ENCODE results near the gene PCP2.

PCP2 gene

DNA sequence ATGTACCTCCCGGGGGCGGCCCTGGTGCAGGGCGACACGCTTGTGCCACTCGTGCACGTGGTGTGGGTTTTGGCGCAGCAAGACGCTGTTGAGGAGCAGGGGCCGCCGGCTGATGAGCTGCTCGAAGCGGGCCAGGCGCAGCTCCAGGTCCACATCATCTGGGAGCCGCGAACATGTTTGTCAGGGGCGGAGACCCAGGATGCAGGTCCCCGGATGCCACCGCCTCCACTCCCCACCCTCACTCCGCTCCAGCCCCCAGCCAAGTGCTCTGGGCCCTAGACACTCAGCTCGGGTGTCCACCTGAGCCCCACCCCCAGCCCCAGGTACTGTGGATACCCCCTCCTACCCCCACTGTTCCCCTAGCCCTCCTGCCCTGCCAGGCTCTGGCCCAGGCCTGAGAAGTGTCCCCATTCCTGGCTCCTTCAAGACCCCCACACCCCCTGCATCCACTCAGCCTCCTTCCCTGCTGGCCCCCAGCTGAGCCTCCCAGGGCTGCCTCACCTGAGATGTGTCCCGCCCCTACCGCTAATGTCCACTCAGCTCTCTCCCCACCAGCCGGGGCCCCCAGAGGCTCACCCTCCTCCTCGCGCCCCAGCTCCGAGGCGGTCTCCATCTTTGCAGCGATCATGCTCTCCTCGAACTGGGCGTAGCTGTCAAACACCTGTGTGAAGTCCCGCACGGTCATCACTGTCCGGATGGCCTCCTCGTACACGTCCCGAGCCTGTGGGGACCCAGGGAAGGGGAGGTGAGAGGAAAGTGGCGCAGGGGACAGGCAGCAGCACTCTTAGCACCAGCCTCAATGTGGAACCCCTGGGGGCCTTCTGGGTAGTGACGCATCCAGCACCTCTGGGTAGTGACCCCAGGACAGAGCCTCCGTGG is 9.6 kb downstream of the PCP2 start:
- Histone ChIP-seq H3K4me1 (peaks cover 11 to 14% (median 13%) of the 10 kb centered on the region in 10 experiments), H3K4me2 (no peak overlapping the region), H3K27me3 (no peaks in the 10 kb centered on the region), H3K27ac (no peak overlapping the region), H3K36me3 (peaks cover 64 to 91% (median 81%) of the 10 kb centered on the region in 11 experiments), H3K9me3 (replicated peaks in 1 of 11) (no peaks in the 10 kb centered on the region), H3K4me3 (no peak overlapping the region), H3K9ac (no peak overlapping the region), H4K20me1 (peaks cover 0 to 92% (median 42%) of the 10 kb centered on the region in 11 experiments; a peak in 18 of 22 replicates)
- TF ChIP-seq Cebpa-rat (IDR thresholded peaks at IDR 0.05): no peak

DNA sequence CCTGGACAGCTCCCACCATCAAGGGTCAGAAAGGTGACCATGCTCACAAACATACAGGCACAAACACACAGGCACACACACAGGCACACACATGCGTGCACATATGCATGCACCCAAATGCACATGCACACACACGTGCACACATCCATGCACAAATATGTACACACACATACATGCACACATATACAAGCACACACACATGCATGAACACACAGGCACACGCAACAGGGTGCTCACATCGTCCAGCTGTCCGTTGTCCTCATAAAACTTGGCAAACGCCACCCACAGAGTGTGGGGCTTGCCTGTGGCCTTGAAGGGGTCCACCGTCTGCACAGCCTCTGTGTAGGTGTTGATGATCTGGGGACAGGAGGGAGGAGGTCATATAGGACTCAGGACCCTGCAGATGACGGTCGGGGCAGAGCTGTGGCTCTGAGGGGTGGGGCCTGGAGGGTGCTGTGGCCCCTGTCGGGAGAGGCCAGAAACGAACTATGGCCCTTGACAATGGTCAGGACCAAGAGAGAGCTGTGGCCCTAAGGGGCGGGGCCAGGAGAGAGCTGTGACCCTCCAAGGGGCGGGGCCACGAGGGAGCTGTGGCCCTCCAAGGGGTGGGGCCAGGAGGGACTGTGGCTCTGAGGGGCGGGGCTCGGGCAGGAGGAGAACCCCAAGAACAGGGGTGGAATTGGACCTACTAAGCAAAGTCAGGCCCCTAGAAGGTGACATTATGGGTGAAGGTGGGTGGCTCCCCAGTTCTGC is 10.4 kb downstream of the PCP2 start:
- peaks cover 64 to 99% (median 89%) of the 10 kb centered on the region in 11 experiments for H3K36me3 ChIP-seq

DNA sequence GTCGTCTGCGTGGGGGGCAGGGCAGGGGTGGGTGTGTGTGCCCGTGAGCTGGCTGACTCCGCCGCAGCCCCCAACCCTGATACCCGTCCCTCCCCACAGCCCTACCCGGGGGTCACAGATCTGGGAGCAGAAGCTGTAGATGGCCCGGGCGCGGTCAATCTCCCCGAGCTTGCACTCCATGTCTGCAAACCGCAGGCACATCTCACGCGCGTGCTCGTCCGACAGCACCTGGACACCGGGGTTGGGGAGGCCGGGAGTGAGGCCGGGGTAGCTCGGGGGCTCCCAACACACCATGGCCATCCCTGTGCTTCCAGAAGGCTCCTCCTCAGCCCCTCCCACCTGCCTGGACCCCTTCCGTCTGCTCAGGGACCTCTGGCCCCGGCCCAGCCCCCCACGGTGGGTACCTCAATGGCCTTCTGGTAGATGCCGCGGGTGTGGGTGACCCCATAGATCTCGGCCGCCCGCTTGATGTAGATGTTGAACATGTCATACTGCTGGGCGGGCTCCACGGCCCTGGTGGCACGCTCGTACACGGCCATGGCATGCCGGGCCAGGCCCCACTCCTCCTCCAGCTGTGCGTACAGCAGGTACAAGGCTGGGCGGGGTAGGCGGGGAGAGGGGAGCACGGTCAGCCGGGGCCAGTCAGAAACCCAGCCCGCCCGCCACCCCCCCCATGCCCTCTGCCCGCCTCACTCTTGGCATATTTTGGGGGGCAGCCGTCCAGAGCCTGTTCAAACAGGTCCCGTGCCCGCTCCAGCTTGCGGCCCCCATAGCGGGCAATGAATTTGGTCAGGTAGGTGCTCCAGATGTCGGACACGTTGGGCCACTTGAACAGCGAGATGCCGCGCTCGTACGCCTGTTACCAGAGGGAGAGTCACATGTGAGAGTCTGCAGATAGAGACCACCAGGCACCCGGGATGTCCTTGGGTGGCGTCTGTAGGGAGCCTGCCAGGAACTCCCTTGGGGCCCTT is 12.8 kb downstream of the PCP2 start:
- Histone ChIP-seq H3K9me3 (replicated peaks in 1 of 11) (no peaks in the 10 kb centered on the region), H4K20me1 (peaks cover 0 to 90% (median 24%) of the 10 kb centered on the region in 11 experiments; a peak in 14 of 22 replicates), H3K4me3 (no peak overlapping the region), H3K27me3 (no peaks in the 10 kb centered on the region), H3K4me2 (no peak overlapping the region), H3K9ac (no peak overlapping the region), H3K27ac (no peak overlapping the region), H3K4me1 (peaks cover 0 to 8% (median 0%) of the 10 kb centered on the region in 10 experiments; a peak in 2 of 20 replicates), H3K36me3 (peaks cover 48 to 89% (median 79%) of the 10 kb centered on the region in 11 experiments)
- TF ChIP-seq Cebpa-rat (IDR thresholded peaks at IDR 0.05): no peak

More for the DNA sequence above, 10.4 kb downstream of the PCP2 start:
- Histone ChIP-seq H3K9ac (no peak overlapping the region), H3K9me3 (replicated peaks in 1 of 11) (no peaks in the 10 kb centered on the region), H3K27me3 (no peaks in the 10 kb centered on the region), H3K4me3 (no peak overlapping the region), H3K27ac (no peak overlapping the region), H4K20me1 (peaks cover 0 to 96% (median 44%) of the 10 kb centered on the region in 11 experiments; a peak in 18 of 22 replicates), H3K4me1 (peaks cover 3 to 8% (median 6%) of the 10 kb centered on the region in 10 experiments), H3K4me2 (no peak overlapping the region)
- TF ChIP-seq Cebpa-rat (IDR thresholded peaks at IDR 0.05): no peak

DNA sequence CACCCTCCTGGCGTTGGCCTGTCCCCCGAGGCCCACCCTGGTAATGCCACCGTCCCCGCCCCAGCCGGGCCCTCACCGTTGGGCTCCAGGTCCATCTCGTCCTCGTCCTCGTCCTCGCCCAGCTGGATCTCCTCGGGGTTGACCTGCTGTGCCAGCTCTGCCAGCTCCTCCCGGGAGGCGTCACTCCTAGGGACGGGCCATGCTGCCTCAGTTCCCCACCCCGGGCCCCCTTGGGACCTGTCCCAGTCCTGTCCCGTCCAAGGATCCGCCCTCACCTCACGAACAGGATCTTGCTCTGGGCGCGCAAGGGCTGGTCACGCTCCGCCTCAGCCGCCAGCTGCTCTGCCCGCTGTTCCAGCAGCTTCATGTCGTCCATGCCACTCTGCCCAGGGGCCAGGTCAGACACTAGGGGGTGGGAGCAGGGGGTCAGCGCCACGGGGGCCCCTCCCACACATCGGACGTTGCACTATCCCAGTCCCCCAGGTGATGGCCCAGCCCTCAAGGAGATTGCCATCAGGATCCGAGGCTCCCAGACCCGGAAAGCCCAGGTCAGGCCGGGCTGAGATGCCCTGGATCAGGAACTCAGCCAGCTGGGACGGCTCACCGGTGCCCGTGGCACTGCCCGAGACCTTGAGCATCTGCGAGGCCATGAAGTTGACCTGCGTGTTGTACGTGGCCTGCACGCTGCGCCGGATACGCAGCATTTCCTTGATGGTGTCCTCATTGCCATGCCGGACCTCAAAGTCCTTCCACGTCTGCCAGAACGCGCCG is 13.7 kb downstream of the PCP2 start:
- Histone ChIP-seq H3K4me1 (peaks cover 0 to 8% (median 0%) of the 10 kb centered on the region in 10 experiments; a peak in 2 of 20 replicates), H4K20me1 (peaks cover 0 to 81% (median 22%) of the 10 kb centered on the region in 11 experiments; a peak in 10 of 22 replicates), H3K9me3 (replicated peaks in 1 of 11) (no peaks in the 10 kb centered on the region), H3K27me3 (no peaks in the 10 kb centered on the region), H3K4me2 (no peak overlapping the region), H3K4me3 (no peak overlapping the region), H3K36me3 (peaks cover 39 to 80% (median 70%) of the 10 kb centered on the region in 11 experiments), H3K9ac (no peak overlapping the region), H3K27ac (no peak overlapping the region)
- TF ChIP-seq Cebpa-rat (IDR thresholded peaks at IDR 0.05): no peak

DNA sequence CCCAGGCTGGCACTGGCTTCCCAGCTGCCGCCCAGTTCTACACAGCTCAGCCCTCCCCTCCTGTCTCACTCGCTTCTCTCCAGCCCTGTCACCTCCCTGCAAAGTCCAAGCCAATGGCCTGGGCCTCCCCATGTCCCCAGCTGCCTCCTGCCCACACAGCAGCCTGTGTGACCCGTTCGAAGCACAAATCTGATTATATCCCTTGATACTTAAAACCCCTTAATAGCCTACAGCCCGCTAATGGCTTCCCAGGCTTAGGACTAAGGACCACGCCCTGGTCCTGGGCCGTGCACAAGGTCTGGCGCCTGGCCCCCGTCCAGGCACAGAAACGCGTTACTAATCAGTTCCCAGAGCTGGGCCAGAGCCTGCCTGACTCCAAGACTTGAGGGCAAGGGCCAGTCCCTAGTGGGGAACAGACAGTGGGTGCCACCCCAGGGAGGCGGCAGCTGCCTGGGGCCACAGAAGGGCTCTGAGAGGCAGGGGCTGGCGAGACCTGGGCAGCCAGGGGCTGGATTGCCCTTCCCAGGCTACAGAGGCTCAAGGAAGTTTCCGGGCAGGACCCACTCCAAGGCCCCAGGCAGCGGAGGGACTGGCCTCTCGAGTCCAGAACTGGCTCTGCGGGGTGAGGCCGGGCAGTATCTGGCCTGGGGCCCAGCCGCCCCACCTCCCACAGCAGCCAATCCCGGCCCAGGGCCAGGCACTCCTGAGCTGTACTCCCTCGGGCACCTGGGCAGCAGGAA is 14.6 kb downstream of the PCP2 start:
- H3K9me3 ChIP-seq (replicated peaks in 1 of 11): no peaks in the 10 kb centered on the region
- peaks cover 31 to 71% (median 61%) of the 10 kb centered on the region in 11 experiments for H3K36me3 ChIP-seq
- H3K4me2 ChIP-seq: no peak overlapping the region
- H3K9ac ChIP-seq: 0 out of 22 replicates have a peak overlapping the region, but pooled peaks of 1 of the 11 experiments have one; percentile 30
- peaks cover 0 to 8% (median 0%) of the 10 kb centered on the region in 10 experiments; a peak in 2 of 20 replicates for H3K4me1 ChIP-seq
- no peak for TF ChIP-seq Cebpa-rat (IDR thresholded peaks at IDR 0.05)
- no peak overlapping the region for H3K27ac ChIP-seq
- peaks cover 0 to 72% (median 15%) of the 10 kb centered on the region in 11 experiments; a peak in 9 of 22 replicates for H4K20me1 ChIP-seq
- H3K4me3 ChIP-seq: no peak overlapping the region
- no peaks in the 10 kb centered on the region for H3K27me3 ChIP-seq

DNA sequence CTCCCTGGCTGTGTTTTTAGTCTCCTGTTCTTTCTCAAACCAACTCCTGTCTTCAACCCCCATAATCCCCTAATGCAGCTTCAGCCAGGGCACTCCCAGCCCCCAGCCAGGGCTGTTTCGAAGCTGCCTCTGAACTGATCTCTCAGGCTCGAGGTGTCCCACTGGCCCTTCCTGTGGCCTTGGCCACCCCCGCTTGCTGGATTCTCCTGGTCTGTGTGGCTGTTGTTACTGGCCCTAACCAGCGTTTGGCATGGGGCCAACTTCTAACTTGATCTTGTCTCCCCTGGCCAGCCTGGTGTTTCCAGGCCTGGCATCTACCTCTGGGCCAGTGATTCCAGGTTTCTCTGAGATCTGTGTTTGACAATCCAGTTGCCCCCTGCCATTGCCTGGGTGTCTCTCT is 15.2 kb downstream of the PCP2 start:
- Histone ChIP-seq H3K4me2 (no peak overlapping the region), H3K36me3 (peaks cover 31 to 65% (median 55%) of the 10 kb centered on the region in 11 experiments), H3K27ac (no peak overlapping the region)

DNA sequence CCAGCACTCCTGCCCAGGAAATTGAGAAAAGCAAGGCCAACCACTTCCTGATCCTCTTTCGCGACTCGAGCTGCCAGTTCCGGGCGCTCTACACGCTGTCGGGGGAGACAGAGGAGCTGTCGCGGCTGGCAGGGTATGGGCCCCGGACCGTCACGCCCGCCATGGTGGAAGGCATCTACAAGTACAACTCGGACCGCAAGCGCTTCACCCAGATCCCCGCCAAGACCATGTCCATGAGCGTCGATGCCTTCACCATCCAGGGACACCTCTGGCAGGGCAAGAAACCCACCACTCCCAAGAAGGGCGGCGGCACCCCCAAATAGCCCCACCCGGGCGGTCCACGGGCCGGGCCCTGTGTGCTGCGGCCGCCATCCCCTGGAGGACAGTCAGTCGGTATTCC is 15.8 kb downstream of the PCP2 start:
- no peaks in the 10 kb centered on the region for H3K27me3 ChIP-seq
- H3K9me3 ChIP-seq (replicated peaks in 1 of 11): no peaks in the 10 kb centered on the region
- H3K9ac ChIP-seq: no peak overlapping the region
- H3K4me1 ChIP-seq: peaks cover 0 to 8% (median 0%) of the 10 kb centered on the region in 10 experiments; a peak in 2 of 20 replicates
- no peak overlapping the region for H3K4me2 ChIP-seq
- H3K4me3 ChIP-seq: no peak overlapping the region
- peaks cover 0 to 61% (median 14%) of the 10 kb centered on the region in 11 experiments; a peak in 9 of 22 replicates for H4K20me1 ChIP-seq
- no peak overlapping the region for H3K27ac ChIP-seq
- TF ChIP-seq Cebpa-rat (IDR thresholded peaks at IDR 0.05): no peak
- H3K36me3 ChIP-seq: peaks cover 24 to 59% (median 49%) of the 10 kb centered on the region in 11 experiments

More for the DNA sequence above, 15.2 kb downstream of the PCP2 start:
- H4K20me1 ChIP-seq: peaks cover 0 to 67% (median 15%) of the 10 kb centered on the region in 11 experiments; a peak in 9 of 22 replicates
- no peaks in the 10 kb centered on the region for H3K9me3 ChIP-seq (replicated peaks in 1 of 11)
- H3K9ac ChIP-seq: 0 out of 22 replicates have a peak overlapping the region, but pooled peaks of 1 of the 11 experiments have one; percentile 30
- H3K27me3 ChIP-seq: no peaks in the 10 kb centered on the region
- no peak overlapping the region for H3K4me3 ChIP-seq
- H3K4me1 ChIP-seq: peaks cover 0 to 8% (median 0%) of the 10 kb centered on the region in 10 experiments; a peak in 2 of 20 replicates
- TF ChIP-seq Cebpa-rat (IDR thresholded peaks at IDR 0.05): no peak

All from BLaER1 treated with 17β-estradiol and CSF1 and Interleukin-3, amounts not matched to agents 10 nM and 100 nM (cell line).